ENCODE measurements around the gene DGKG.

DGKG gene

DNA sequence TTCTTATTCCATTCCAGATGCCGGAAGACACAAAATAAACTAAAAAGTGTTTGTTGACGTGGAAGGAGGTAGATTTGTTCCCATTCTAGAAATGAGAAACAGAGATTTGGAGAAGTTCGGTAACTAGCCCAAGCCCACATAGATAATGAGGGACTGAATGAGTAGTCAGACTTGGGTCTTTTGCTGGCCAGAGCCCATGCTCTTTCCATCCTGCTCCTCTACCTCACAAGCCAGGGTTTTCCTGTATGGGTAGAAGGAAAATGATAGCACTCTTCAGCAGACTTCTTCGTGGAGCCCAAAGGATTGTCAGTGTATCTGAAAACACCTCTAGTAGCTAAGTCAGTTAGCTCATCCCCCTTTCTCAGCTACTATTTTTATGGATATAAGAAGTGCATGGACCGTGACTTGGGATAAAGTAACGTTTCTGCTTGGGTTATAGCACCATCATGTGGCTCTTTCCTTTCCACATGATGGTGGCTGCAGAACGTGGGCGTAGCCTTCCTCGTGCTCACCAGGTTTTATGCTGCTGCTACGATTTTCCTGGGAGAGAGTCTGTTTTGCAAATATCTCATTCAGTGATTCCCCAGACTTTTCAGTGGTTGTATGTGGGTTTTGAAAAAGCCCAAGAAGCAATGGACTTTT lies 84.6 kb downstream of the DGKG start:
- no peak overlapping the region for H3K27ac Mint-ChIP-seq
- no peak overlapping the region for H3K4me3 Mint-ChIP-seq
- no peaks in the 10 kb centered on the region for H3K36me3 Mint-ChIP-seq (ENCODE audit: low read depth)
- peaks cover 6% of the 10 kb centered on the region for H3K27me3 Mint-ChIP-seq (ENCODE audit: low read depth, poor library complexity)
- DNase-seq = no peak
- H3K4me1 Mint-ChIP-seq = no peaks in the 10 kb centered on the region
- TF ChIP-seq, protein P1, sequence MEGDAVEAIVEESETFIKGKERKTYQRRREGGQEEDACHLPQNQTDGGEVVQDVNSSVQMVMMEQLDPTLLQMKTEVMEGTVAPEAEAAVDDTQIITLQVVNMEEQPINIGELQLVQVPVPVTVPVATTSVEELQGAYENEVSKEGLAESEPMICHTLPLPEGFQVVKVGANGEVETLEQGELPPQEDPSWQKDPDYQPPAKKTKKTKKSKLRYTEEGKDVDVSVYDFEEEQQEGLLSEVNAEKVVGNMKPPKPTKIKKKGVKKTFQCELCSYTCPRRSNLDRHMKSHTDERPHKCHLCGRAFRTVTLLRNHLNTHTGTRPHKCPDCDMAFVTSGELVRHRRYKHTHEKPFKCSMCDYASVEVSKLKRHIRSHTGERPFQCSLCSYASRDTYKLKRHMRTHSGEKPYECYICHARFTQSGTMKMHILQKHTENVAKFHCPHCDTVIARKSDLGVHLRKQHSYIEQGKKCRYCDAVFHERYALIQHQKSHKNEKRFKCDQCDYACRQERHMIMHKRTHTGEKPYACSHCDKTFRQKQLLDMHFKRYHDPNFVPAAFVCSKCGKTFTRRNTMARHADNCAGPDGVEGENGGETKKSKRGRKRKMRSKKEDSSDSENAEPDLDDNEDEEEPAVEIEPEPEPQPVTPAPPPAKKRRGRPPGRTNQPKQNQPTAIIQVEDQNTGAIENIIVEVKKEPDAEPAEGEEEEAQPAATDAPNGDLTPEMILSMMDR (IDR thresholded peaks at IDR 0.05) = peak; percentile 31
- H3K9me3 Mint-ChIP-seq = no peaks in the 10 kb centered on the region

DNA sequence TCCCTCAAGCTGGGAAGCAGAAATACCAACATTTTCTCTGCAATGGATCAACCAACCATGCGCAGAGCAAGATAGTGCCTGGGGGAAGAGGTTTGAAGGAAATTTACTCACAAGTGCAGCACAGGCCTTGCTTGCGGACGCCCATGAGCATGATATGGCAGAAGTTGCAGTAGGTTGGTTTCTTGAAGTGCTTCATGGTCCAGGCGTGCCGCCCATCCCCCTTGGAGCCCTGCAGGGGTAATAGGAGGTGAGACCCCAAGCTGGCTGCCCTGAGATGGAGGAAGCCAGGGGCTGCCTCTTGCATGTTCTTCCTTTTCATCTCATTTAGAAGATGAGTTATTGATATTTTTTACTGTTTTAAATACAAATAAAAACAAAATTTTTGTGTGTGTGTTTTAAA lies 86.6 kb downstream of the DGKG start:
- H3K27ac Mint-ChIP-seq = no peak overlapping the region
- peaks cover 5% of the 10 kb centered on the region for H3K27me3 Mint-ChIP-seq (ENCODE audit: low read depth, poor library complexity)
- H3K4me1 Mint-ChIP-seq = no peaks in the 10 kb centered on the region
- no peak for DNase-seq
- H3K4me3 Mint-ChIP-seq = no peak overlapping the region
- H3K36me3 Mint-ChIP-seq (ENCODE audit: low read depth) = no peaks in the 10 kb centered on the region
- H3K9me3 Mint-ChIP-seq = no peaks in the 10 kb centered on the region
- TF ChIP-seq, protein P1 (IDR thresholded peaks at IDR 0.05) = no peak

DNA sequence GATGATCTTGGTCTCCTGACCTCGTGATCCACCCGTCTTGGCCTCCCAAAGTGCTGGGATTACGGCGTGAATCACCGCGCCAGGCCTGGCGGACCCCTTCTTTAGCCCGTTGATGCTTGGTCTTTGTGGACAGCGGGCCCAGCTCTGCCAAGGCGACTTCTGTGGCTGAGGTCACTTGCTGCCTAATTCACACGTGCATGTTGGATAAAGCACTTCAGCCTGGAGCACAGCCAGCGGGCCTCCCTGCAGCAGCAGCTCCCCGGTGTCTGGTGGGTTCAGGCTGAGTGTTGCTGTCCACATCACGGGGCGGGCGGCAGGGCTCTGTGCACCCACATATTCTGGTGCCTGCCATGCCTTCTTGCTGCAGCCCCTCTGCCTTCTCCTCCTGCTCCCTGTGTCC lies 88.4 kb downstream of the DGKG start:
- Mint-ChIP-seq H3K9me3 (no peaks in the 10 kb centered on the region), H3K27ac (no peak overlapping the region), H3K4me1 (no peaks in the 10 kb centered on the region), H3K36me3 (ENCODE audit: low read depth) (no peaks in the 10 kb centered on the region), H3K27me3 (ENCODE audit: low read depth, poor library complexity) (peaks cover 4% of the 10 kb centered on the region), H3K4me3 (no peak overlapping the region)
- no peak for DNase-seq
- TF ChIP-seq, protein P1 (IDR thresholded peaks at IDR 0.05) = no peak

DNA sequence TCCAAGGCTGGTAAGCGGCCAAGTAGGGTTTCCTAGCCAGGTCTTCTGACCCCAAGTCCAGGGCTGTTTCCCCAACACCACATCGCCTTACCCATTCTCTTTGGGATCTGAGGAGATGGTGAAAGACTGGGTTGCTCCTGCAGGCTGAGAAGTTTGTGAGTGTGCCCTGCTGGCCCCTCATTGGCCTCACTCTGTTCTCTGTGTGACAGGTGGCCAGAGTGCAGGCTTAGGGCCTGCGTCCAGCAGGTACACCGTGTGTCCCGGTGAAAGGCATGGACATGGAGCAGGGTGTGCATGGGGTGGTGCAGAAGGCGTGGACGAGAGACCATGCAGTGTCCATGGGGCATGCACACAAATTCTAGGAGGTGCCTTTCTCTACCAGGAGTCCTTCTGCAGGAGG lies 91.3 kb downstream of the DGKG start:
- no peaks in the 10 kb centered on the region for H3K4me1 Mint-ChIP-seq
- H3K9me3 Mint-ChIP-seq = no peaks in the 10 kb centered on the region

DNA sequence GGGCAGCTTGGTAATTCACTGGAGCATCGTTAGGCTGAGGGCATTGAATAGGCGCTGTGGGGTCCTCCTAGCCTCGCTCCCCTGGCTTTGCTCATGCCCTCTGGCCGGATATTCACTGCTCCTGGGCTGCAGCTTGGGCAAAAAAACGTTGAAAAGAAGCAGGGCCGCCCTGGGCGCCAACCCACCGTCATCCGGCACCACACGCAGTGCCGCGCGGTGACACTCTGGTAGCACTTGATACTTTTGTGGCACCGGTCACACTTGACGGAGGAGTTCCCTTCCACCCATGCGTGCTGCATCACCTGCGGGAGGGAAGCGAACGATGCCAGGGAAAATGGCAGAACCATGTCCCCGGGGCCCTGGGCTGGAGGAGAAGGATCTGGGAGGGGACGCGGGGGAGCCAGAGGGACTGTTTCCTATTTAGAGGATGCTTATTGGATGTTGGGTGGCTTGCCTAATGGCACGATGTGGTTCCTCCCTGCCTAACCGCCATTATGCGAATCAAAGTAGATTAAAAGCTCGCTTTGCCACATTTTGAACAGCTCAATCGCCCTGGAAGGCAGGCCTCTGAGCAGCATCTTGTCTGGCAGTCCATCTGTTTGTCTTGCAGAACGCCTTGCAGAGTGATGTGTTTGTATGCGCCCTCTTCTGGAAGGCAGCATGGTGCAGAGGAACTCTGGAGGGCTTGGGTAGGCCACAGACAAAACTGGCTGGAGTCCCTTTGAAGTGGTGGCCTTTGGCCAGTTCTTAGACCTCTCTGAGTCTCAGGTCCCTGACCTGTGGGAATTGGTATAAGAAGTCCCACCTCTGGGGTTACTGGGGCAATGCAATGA lies 93.2 kb downstream of the DGKG start:
- Mint-ChIP-seq H3K4me3 (no peak overlapping the region), H3K27ac (no peak overlapping the region), H3K27me3 (ENCODE audit: low read depth, poor library complexity) (peaks cover 6% of the 10 kb centered on the region), H3K9me3 (no peaks in the 10 kb centered on the region), H3K4me1 (no peaks in the 10 kb centered on the region), H3K36me3 (ENCODE audit: low read depth) (no peaks in the 10 kb centered on the region)
- no peak for DNase-seq
- TF ChIP-seq, protein P1 (IDR thresholded peaks at IDR 0.05) = no peak

More for the DNA sequence above, 91.3 kb downstream of the DGKG start:
- TF ChIP-seq, protein P1 (IDR thresholded peaks at IDR 0.05) = no peak
- H3K27me3 Mint-ChIP-seq (ENCODE audit: low read depth, poor library complexity) = peaks cover 6% of the 10 kb centered on the region
- H3K4me3 Mint-ChIP-seq = no peak overlapping the region
- DNase-seq = no peak
- no peak overlapping the region for H3K27ac Mint-ChIP-seq
- H3K36me3 Mint-ChIP-seq (ENCODE audit: low read depth) = no peaks in the 10 kb centered on the region

All from nephron progenitor cell (in vitro differentiated cells).